H1 (cell line): ENCODE results near the gene IDI2. TPM values are rescaled to one million over a fixed set of nuclear protein-coding genes. Genes with fewer than 3 reads are reported as not detected.

Source experiments
- CTCF ChIA-PET: fragments of 300-600 bp; sonication (Branson Sonifier 250); formaldehyde crosslinking; loops from one replicate; lab custom pipeline; 2021; ENCODE audit not compliant: partially characterized antibody; lab: Charles Lee
- POLR2A ChIA-PET: fragments of 300-600 bp; sonication (Branson Sonifier 250); formaldehyde crosslinking; loops from one replicate; lab custom pipeline; 2021; ENCODE audit warnings: inconsistent platforms; ENCODE audit not compliant: partially characterized antibody; lab: Charles Lee
- DNase-seq, 2 experiments: peaks; one replicate each; pipeline versions ENCODE4 v3.0.0 to v3.0.0-alpha.2; 2010 to 2022; ENCODE audit warnings: low spot score in 2 of 2, low read depth in 1 of 2, mixed read lengths in 1 of 2
- FAIRE-seq: peaks from 2 replicates; lab custom pipeline; 2011; peaks lifted over from hg19 to GRCh38; lab: Jason Lieb, UNC
- H2AFZ ChIP-seq: 2 replicates; pipeline ENCODE4 v1.8.1; 2012; ENCODE audit warnings: low read length, inconsistent platforms
- H2AK5ac ChIP-seq: 2 replicates; pipeline ENCODE4 v1.6.1; 2013; ENCODE audit warnings: low read depth, low read length
- H2BK120ac ChIP-seq: replicated peaks from 2 replicates; pipeline ENCODE3; 2013; ENCODE audit warnings: low read depth, low read length, inconsistent platforms
- H2BK12ac ChIP-seq: 2 replicates; pipeline ENCODE4 v1.6.1; 2013; ENCODE audit warnings: low read depth, low read length
- H2BK15ac ChIP-seq: 2 replicates; pipeline ENCODE4 v1.6.1; 2013; ENCODE audit warnings: low read length
- H2BK20ac ChIP-seq: 2 replicates; pipeline ENCODE4 v1.6.1; 2013; ENCODE audit warnings: low read length
- H2BK5ac ChIP-seq: 2 replicates; pipeline ENCODE4 v1.6.1; 2013; ENCODE audit warnings: low read depth, low read length
- H3K14ac ChIP-seq: 2 replicates; pipeline ENCODE4 v1.6.1; 2013; ENCODE audit warnings: inconsistent platforms; ENCODE audit not compliant: insufficient read length
- H3K18ac ChIP-seq: 2 replicates; pipeline ENCODE4 v1.6.1; 2013; ENCODE audit warnings: low read length; ENCODE audit errors: extremely low read depth
- H3K23ac ChIP-seq: 2 replicates; pipeline ENCODE4 v1.6.1; 2013; ENCODE audit warnings: inconsistent platforms; ENCODE audit not compliant: insufficient read length
- H3K23me2 ChIP-seq: 2 replicates; pipeline ENCODE4 v1.6.1; 2013; ENCODE audit warnings: low read depth, low read length
- H3K27ac ChIP-seq: 2 replicates; pipeline ENCODE4 v1.6.1; 2011; ENCODE audit warnings: low read depth, low read length, inconsistent platforms
- H3K27me3 ChIP-seq, 4 experiments: replicated peaks in 1 of 4; 1 replicate in 1 of 4; 2 replicates in 3 of 4; pipeline versions ENCODE4 v1.6.1 to v1.8.1; 2011 to 2013; ENCODE audit warnings: low read length in 3 of 4, mild to moderate bottlenecking in 3 of 4, inconsistent platforms in 2 of 4, mixed read lengths in 2 of 4, moderate library complexity in 1 of 4; ENCODE audit not compliant: control insufficient read depth in 3 of 4, insufficient read depth in 3 of 4; ENCODE audit errors: extremely low read depth in 1 of 4
- H3K36me3 ChIP-seq, 4 experiments: 2 replicates each; pipeline versions ENCODE4 v1.6.1 to v1.8.1; 2011 to 2013; ENCODE audit warnings: mild to moderate bottlenecking in 4 of 4, low read length in 3 of 4, moderate library complexity in 2 of 4, control low read depth in 1 of 4, inconsistent platforms in 1 of 4; ENCODE audit not compliant: insufficient read depth in 4 of 4, control insufficient read depth in 2 of 4
- H3K4ac ChIP-seq: replicated peaks from 2 replicates; pipeline ENCODE3; 2013; ENCODE audit warnings: low read length, low read depth, mixed read lengths, inconsistent platforms; ENCODE audit not compliant: insufficient read length
- H3K4me1 ChIP-seq, 4 experiments: replicated peaks in 1 of 4; 1 replicate in 1 of 4; 2 replicates in 3 of 4; pipeline versions ENCODE4 v1.6.1 to v1.8.1; 2011 to 2013; ENCODE audit warnings: low read length in 3 of 4, inconsistent platforms in 2 of 4, mixed read lengths in 1 of 4; ENCODE audit not compliant: insufficient read depth in 4 of 4, control insufficient read depth in 3 of 4
- H3K4me2 ChIP-seq, 2 experiments: 2 replicates each; pipeline versions ENCODE4 v1.6.1 to v1.8.1; 2011 to 2013; ENCODE audit warnings: low read depth in 2 of 2, low read length in 2 of 2, control low read depth in 1 of 2, inconsistent platforms in 1 of 2, mild to moderate bottlenecking in 1 of 2; ENCODE audit not compliant: insufficient read depth in 1 of 2
- H3K4me3 ChIP-seq, 4 experiments: fragments of 200-600, 300-600 bp in 1 of 4; sonication (generic), shearing (Covaris generic), sonication (Bioruptor Twin) in 1 of 4; 2 replicates each; pipeline versions ENCODE4 v1.5.1 to v1.8.1; 2011 to 2016; ENCODE audit warnings: low read length in 4 of 4, low read depth in 3 of 4, control low read depth in 2 of 4, inconsistent platforms in 2 of 4, mild to moderate bottlenecking in 2 of 4, mixed read lengths in 1 of 4, moderate library complexity in 1 of 4; ENCODE audit not compliant: insufficient read depth in 2 of 4; ENCODE audit errors: extremely low read depth in 1 of 4
- H3K56ac ChIP-seq: replicated peaks from 2 replicates; pipeline ENCODE3; 2013; ENCODE audit warnings: low read depth, mild to moderate bottlenecking, mixed read lengths, low read length, inconsistent platforms; ENCODE audit not compliant: insufficient read length
- H3K79me1 ChIP-seq: 2 replicates; pipeline ENCODE4 v1.6.1; 2013; ENCODE audit warnings: low read depth, low read length, control low read depth
- H3K79me2 ChIP-seq, 2 experiments: 2 replicates each; pipeline versions ENCODE4 v1.6.1 to v1.8.1; 2012 to 2013; ENCODE audit warnings: low read length in 2 of 2, mild to moderate bottlenecking in 2 of 2, inconsistent platforms in 1 of 2; ENCODE audit not compliant: insufficient read depth in 2 of 2, control insufficient read depth in 1 of 2
- H3K9ac ChIP-seq, 4 experiments: replicated peaks in 1 of 4; 1 replicate in 1 of 4; 2 replicates in 3 of 4; pipeline versions ENCODE4 v1.6.1 to v1.8.1; 2011 to 2013; ENCODE audit warnings: low read depth in 3 of 4, low read length in 3 of 4, control low read depth in 2 of 4, mild to moderate bottlenecking in 2 of 4, moderate library complexity in 2 of 4, inconsistent platforms in 1 of 4; ENCODE audit errors: extremely low read depth in 1 of 4
- H3K9me3 ChIP-seq, 2 experiments: 2 replicates each; pipeline versions ENCODE4 v1.6.1 to v1.8.1; 2012 to 2013; ENCODE audit warnings: mild to moderate bottlenecking in 2 of 2, moderate library complexity in 2 of 2, control low read depth in 1 of 2, inconsistent platforms in 1 of 2, low read depth in 1 of 2, low read length in 1 of 2, mixed read lengths in 1 of 2; ENCODE audit not compliant: insufficient read depth in 2 of 2
- H4K20me1 ChIP-seq, 2 experiments: replicated peaks in 1 of 2; 2 replicates each; pipeline versions ENCODE3 to v1.8.1; 2011 to 2013; ENCODE audit warnings: inconsistent platforms in 2 of 2, low read length in 2 of 2, mild to moderate bottlenecking in 1 of 2; ENCODE audit not compliant: insufficient read depth in 2 of 2, control insufficient read depth in 1 of 2
- H4K5ac ChIP-seq: 2 replicates; pipeline ENCODE4 v1.6.1; 2013; ENCODE audit warnings: low read length, low read depth, mixed read lengths, inconsistent platforms; ENCODE audit not compliant: insufficient read length
- H4K8ac ChIP-seq: 2 replicates; pipeline ENCODE4 v1.8.0; 2013; ENCODE audit warnings: mild to moderate bottlenecking, moderate library complexity, low read length, inconsistent platforms; ENCODE audit not compliant: insufficient read depth; ENCODE audit errors: extremely low read depth
- H4K91ac ChIP-seq: replicated peaks from 2 replicates; pipeline ENCODE3; 2013; ENCODE audit warnings: low read length, mixed read lengths, inconsistent platforms; ENCODE audit not compliant: insufficient read length
- CTBP2 ChIP-seq: IDR thresholded peaks from 2 replicates; pipeline ENCODE4 v1.7.0; 2011; ENCODE audit warnings: borderline replicate concordance, mild to moderate bottlenecking, moderate library complexity, mixed read lengths, low read length; ENCODE audit not compliant: insufficient read depth, insufficient read length
- EGR1 ChIP-seq: IDR thresholded peaks from 2 replicates; pipeline ENCODE4 v1.6.1; 2011; ENCODE audit warnings: low read depth, low read length, borderline replicate concordance
- GTF2F1 ChIP-seq: IDR thresholded peaks from 2 replicates; pipeline ENCODE4 v1.6.1; 2012; ENCODE audit warnings: low read depth, low read length, improper control_type of control experiment, borderline replicate concordance
- POLR2AphosphoS5 ChIP-seq: IDR thresholded peaks from 2 replicates; pipeline ENCODE4 v1.6.1; 2011; ENCODE audit warnings: low read depth, low read length
- TAF1 ChIP-seq: IDR thresholded peaks from 2 replicates; pipeline ENCODE4 v1.6.1; 2011; ENCODE audit warnings: mild to moderate bottlenecking, low read depth, low read length
- TEAD4 ChIP-seq: IDR thresholded peaks from 2 replicates; pipeline ENCODE4 v1.6.1; 2012; ENCODE audit warnings: low read depth, low read length, inconsistent platforms, mixed read lengths
- YY1 ChIP-seq: IDR thresholded peaks from 2 replicates; pipeline ENCODE4 v1.6.1; 2011; ENCODE audit warnings: low read depth, mild to moderate bottlenecking, low read length
- WGBS, 2 experiments: shearing (Covaris generic) in 1 of 2; methylation state at CpG; one replicate each; pipeline versions ENCODE4 v1.1.6 to v1.1.7; 2013 to 2015; ENCODE audit warnings: low lambda C conversion rate in 2 of 2, mixed read lengths in 2 of 2, inconsistent platforms in 1 of 2, low coverage in 1 of 2, missing lambda C conversion rate in 1 of 2; ENCODE audit not compliant: insufficient replicate concordance in 2 of 2, insufficient coverage in 1 of 2, insufficient read length in 1 of 2; ENCODE audit errors: extremely low coverage in 1 of 2, missing lambda C conversion rate in 1 of 2; 5-methylcytosine and 5-hydroxymethylcytosine counted together
- polyA plus RNA-seq, 7 experiments: library from polyadenylated mRNA; depleted of rRNA in 3 of 7; stranded (reverse) in 5 of 7; unstranded in 2 of 7; fragments of >200 nt in 5 of 7; fragments of 200-250 nt in 2 of 7; gene quantifications; 1 replicate in 5 of 7; 2 replicates in 1 of 7; 4 replicates in 1 of 7; pipeline versions ENCODE4 v1.2.1 to v1.2.3, GENCODE V29; 2011 to 2013; ENCODE audit warnings: missing spikeins in 2 of 7, mixed read lengths in 2 of 7
- total RNA-seq: library from RNA; stranded (reverse); fragmentation: NEBNext Ultra II Directional; extraction: Animal tissue kit (Norgen Biotek cat#: 25700); gene quantifications from 2 replicates; pipeline ENCODE4 v1.2.1, GENCODE V29; 2021
- TF ChIP-seq, protein P1 (sequence below): IDR thresholded peaks from 2 replicates; pipeline ENCODE4 v1.6.1; 2011; ENCODE audit warnings: low read depth, mild to moderate bottlenecking, low read length; ENCODE audit not compliant: insufficient read depth
- TF ChIP-seq, protein P2 (sequence below): IDR thresholded peaks from 2 replicates; pipeline ENCODE4 v1.6.1; 2012; ENCODE audit warnings: inconsistent platforms
- TF ChIP-seq, protein P3 (sequence below): IDR thresholded peaks from 2 replicates; pipeline ENCODE4 v1.6.1; 2012; ENCODE audit warnings: inconsistent platforms

IDI2 gene
- total and polyA plus RNA-seq, 2 of the 8 experiments (the other 6 are each of a cell fraction or from before 2014, with no cell fraction given), result not detected

DNA sequence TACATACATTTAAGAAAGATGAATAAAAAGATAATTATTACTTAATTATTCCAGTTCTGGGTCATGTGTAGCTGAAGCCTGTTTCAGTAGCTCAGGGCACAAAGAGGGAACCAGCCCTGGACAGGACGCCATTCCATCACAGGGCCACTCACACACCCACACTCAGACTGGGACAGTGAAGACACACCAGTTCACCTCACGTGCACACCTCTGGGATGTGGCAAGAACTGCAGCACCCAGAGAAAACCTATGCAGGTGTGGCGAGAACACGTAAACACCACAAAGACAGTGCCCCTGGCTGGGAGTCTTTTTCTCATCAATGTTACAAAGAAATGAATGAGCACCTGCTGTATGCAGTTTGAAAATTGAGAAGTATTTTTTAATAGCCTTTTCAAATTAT lies 24.9 kb upstream of the IDI2 start:
- POLR2A ChIA-PET, result interaction anchor here (0.6 to 2.9 kb wide), 6 partner anchors 9 to 120 kb away, joined by 3 to 22 read pairs (median 4); partner anchors contain the start of gene GTPBP4
- FAIRE-seq (no peak), DNase-seq (no peak)
- Histone ChIP-seq H2BK5ac (no peak overlapping the region), H4K8ac (no peak overlapping the region), H3K9ac (no peak overlapping the region), H3K79me1 (peaks cover 1% of the 10 kb centered on the region; the same call in 1 of the 2 replicates), H2AFZ (no peak overlapping the region), H2AK5ac (no peak overlapping the region), H3K4ac (no peak overlapping the region), H2BK20ac (no peak overlapping the region), H4K5ac (no peak overlapping the region), H3K14ac (no peak overlapping the region), H4K20me1 (peaks cover 6 to 20% of the 10 kb centered on the region in 2 experiments), H3K18ac (no peak overlapping the region), H3K4me3 (peak overlapping the region; percentile 79 to 98 (median 95); a peak in 6 of 8 replicates), H3K79me2 (peaks cover 21 to 79% of the 10 kb centered on the region in 2 experiments), H3K23me2 (no peaks in the 10 kb centered on the region; the same call in 1 of the 2 replicates), H2BK15ac (no peak overlapping the region), H2BK120ac (no peak overlapping the region), H3K4me1 (peaks cover 2 to 8% (median 3%) of the 10 kb centered on the region in 4 experiments; a peak in 4 of 7 replicates), H3K36me3 (peaks cover 0 to 28% (median 2%) of the 10 kb centered on the region in 4 experiments; a peak in 3 of 8 replicates), H2BK12ac (no peak overlapping the region), H3K27ac (no peak overlapping the region), H3K4me2 (peak overlapping the region; percentile 75 to 76), H3K27me3 (no peaks in the 10 kb centered on the region), H3K9me3 (no peaks in the 10 kb centered on the region), H4K91ac (no peak overlapping the region), H3K56ac (no peak overlapping the region), H3K23ac (no peak overlapping the region)
- WGBS, 2 experiments, result 51% methylated on average over 4 of the region's 4 CpGs; no CpG with 5 or more reads in 1 of the 2 experiments
- CTCF ChIA-PET, result interaction anchor here (0.6 to 0.9 kb wide), 2 partner anchors 33 to 71 kb away, joined by 3 to 5 read pairs; no protein-coding TSS in a partner anchor
- TF ChIP-seq, protein P1, sequence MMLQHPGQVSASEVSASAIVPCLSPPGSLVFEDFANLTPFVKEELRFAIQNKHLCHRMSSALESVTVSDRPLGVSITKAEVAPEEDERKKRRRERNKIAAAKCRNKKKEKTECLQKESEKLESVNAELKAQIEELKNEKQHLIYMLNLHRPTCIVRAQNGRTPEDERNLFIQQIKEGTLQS, result no peak
- TF ChIP-seq TEAD4, result no peak
- TF ChIP-seq, protein P2, sequence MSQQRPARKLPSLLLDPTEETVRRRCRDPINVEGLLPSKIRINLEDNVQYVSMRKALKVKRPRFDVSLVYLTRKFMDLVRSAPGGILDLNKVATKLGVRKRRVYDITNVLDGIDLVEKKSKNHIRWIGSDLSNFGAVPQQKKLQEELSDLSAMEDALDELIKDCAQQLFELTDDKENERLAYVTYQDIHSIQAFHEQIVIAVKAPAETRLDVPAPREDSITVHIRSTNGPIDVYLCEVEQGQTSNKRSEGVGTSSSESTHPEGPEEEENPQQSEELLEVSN, result no peak
- TF ChIP-seq YY1, result no peak
- TF ChIP-seq GTF2F1, result no peak
- TF ChIP-seq EGR1, result no peak
- TF ChIP-seq, protein P3, sequence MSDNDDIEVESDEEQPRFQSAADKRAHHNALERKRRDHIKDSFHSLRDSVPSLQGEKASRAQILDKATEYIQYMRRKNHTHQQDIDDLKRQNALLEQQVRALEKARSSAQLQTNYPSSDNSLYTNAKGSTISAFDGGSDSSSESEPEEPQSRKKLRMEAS, result no peak
- TF ChIP-seq CTBP2, result no peak
- TF ChIP-seq POLR2AphosphoS5, result peak; percentile 39; the same call in 1 of the 2 replicates
- no peak for TF ChIP-seq TAF1
